Gastrocnemius medialis (tissue), 4 donors: Measurements from ENCODE around the gene MIB1. TPM values are rescaled to one million over a fixed set of nuclear protein-coding genes. Genes with fewer than 3 reads are reported as not detected.

Experiments
- ATAC-seq, 2 donors: fragments of 150-250 bp; one replicate each; pipeline ENCODE4 v1.9.1; 2016
- DNase-seq, 2 donors: peaks; one replicate each; pipeline ENCODE4 v3.0.0-alpha.2; 2019
- H3K27ac ChIP-seq, 4 donors: fragments of 200-600 bp; sonication (generic); 1 replicate in 1 of 4; 2 replicates in 3 of 4; pipeline ENCODE4 v1.5.1; 2016 to 2018; ENCODE audit warnings: mild to moderate bottlenecking in 2 of 4, moderate library complexity in 1 of 4
- H3K27me3 ChIP-seq, 3 donors: fragments of 200-600 bp; sonication (generic) in 2 of 3; 1 replicate in 1 of 3; 2 replicates in 2 of 3; pipeline versions ENCODE4 v1.5.1 to v1.6.0; 2016 to 2019; ENCODE audit warnings: mild to moderate bottlenecking in 1 of 3, moderate library complexity in 1 of 3
- H3K36me3 ChIP-seq, 2 donors: fragments of 200-600 bp; sonication (generic) in 1 of 2; one replicate each; pipeline ENCODE4 v1.5.1; 2017 to 2018
- H3K4me1 ChIP-seq, 2 donors: fragments of 200-600 bp; sonication (generic) in 1 of 2; one replicate each; pipeline ENCODE4 v1.5.1; 2016 to 2017; ENCODE audit warnings: mild to moderate bottlenecking in 2 of 2
- H3K4me3 ChIP-seq, 4 donors: fragments of 200-600 bp; sonication (generic) in 3 of 4; 1 replicate in 1 of 4; 2 replicates in 3 of 4; pipeline ENCODE4 v1.5.1; 2016 to 2019; ENCODE audit warnings: mild to moderate bottlenecking in 2 of 4
- H3K9me3 ChIP-seq, 3 donors: fragments of 200-600 bp; sonication (generic) in 2 of 3; 1 replicate in 1 of 3; 2 replicates in 2 of 3; pipeline ENCODE4 v1.5.1; 2016 to 2019
- POLR2A ChIP-seq, 2 donors: fragments of 450-650 bp; IDR thresholded peaks; one replicate each; pipeline ENCODE4 v1.6.1; 2017; ENCODE audit warnings: antibody characterized with exemption in 2 of 2, mild to moderate bottlenecking in 2 of 2, moderate library complexity in 2 of 2
- in situ Hi-C, 4 donors: fragments of 200-750 bp; cut with MboI; loops; one replicate each; pipeline versions ENCODE4 v1.15.0 to v1.8.0; 2017; ENCODE audit warnings: low sequenced_read_pairs in 4 of 4
- intact Hi-C: fragments of 100-400 bp; cut with DNase I; formaldehyde crosslinking; loops from one replicate; pipeline ENCODE4 v1.15.1; 2023; ENCODE audit warnings: low total_unique reads
- total RNA-seq, 4 donors: library from RNA; depleted of rRNA; stranded (reverse); fragments of >200 nt; gene quantifications; one replicate each; pipeline versions ENCODE4 v1.1.0 to v1.2.3, GENCODE V29; 2016
- TF ChIP-seq, protein P1 (sequence below), 5 experiments: fragments of 450-650 bp in 3 of 5; fragments of 200-600 bp in 2 of 5; sonication (generic) in 2 of 5; IDR thresholded peaks in 4 of 5; conservative IDR thresholded peaks in 1 of 5; 1 replicate in 4 of 5; 2 replicates in 1 of 5; pipeline ENCODE4 v1.5.1; 2016 to 2019; ENCODE audit warnings: antibody characterized with exemption in 5 of 5, mild to moderate bottlenecking in 3 of 5, moderate library complexity in 3 of 5

Gene MIB1
- total RNA-seq, 4 donors from 2014 or later: 16.4 to 22.3 (median 21.6) TPM

DNA sequence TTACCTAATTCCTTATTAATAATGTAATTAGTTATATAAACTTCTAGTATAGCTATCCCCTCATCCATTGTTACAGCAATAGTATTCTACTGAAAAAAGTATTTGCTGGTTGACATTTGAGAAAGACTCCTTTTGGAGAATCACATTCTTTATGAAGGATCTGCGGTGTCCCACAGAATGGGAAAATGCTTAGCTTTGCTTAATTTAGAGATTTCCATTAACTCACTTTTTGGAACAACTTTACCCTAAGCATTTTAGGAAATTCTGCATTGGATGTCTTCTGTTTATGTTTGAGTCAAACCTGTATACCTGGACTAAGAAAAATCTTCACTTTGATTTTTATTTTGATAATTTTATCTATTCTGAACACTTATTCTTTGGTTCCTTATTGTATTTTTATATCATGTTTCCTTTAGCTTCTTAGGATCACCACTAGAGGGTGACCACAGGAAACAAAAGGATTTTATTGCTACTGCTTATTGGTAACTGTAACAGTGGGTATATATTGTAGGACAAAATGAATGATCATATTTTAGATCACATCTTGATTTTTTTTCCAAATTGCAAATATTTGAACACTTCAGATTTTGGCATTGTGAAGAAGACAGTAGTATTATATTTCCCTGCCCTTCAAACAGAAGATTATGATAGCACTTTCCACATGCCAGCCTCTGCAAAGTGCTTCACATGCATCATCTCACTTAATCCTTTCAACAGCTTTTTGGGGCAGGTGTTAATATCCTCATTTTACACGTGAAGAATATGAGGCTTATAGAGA lies 79.6 kb downstream of the MIB1 start:
- H3K27ac ChIP-seq: peak overlapping the region; percentile 12 to 89 (median 76)
- no peaks in the 10 kb centered on the region for H3K9me3 ChIP-seq
- intact Hi-C loops: loop anchor here (1.0 to 10.0 kb wide), 2 partner anchors 31 to 215 kb away; partner anchors contain the start of gene ESCO1
- TF ChIP-seq, protein P1, sequence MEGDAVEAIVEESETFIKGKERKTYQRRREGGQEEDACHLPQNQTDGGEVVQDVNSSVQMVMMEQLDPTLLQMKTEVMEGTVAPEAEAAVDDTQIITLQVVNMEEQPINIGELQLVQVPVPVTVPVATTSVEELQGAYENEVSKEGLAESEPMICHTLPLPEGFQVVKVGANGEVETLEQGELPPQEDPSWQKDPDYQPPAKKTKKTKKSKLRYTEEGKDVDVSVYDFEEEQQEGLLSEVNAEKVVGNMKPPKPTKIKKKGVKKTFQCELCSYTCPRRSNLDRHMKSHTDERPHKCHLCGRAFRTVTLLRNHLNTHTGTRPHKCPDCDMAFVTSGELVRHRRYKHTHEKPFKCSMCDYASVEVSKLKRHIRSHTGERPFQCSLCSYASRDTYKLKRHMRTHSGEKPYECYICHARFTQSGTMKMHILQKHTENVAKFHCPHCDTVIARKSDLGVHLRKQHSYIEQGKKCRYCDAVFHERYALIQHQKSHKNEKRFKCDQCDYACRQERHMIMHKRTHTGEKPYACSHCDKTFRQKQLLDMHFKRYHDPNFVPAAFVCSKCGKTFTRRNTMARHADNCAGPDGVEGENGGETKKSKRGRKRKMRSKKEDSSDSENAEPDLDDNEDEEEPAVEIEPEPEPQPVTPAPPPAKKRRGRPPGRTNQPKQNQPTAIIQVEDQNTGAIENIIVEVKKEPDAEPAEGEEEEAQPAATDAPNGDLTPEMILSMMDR (IDR thresholded peaks at IDR 0.05 in 4 of 5, conservative IDR thresholded peaks at IDR 0.05 in 1 of 5): peak; percentile 54 to 84 (median 65)
- no peak for TF ChIP-seq POLR2A (IDR thresholded peaks at IDR 0.05)
- ATAC-seq (peak; percentile 46 to 53), DNase-seq (no peak)
- H3K4me1 ChIP-seq: peaks cover 0 to 2% of the 10 kb centered on the region in 2 donors
- H3K4me3 ChIP-seq: no peak overlapping the region
- no peaks in the 10 kb centered on the region for H3K36me3 ChIP-seq
- in situ Hi-C loops: loop anchor here in 1 of 4 donors (25.0 kb wide), 1 partner anchor 333 kb away; no protein-coding TSS in a partner anchor
- no peaks in the 10 kb centered on the region for H3K27me3 ChIP-seq

DNA sequence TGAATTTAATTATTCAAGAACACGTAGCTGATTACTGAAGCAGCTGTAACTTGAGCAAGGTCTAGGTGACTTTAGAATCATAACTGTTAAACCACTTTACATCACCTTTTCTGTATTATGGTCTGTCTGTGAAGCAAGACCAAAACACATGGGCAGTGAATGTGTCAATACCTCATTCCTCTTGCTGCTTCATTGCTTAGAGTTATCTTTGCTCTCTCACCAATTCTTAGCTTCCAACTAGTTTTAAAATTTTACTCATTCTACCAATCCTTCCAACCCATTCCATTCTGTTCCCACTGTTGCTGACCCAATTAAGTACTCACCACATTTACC lies 80.2 kb downstream of the MIB1 start:
- H3K9me3 ChIP-seq: no peaks in the 10 kb centered on the region
- ATAC-seq (peak; percentile 43 to 51), DNase-seq (no peak)
- no peaks in the 10 kb centered on the region for H3K36me3 ChIP-seq
- peaks cover 4 to 6% of the 10 kb centered on the region in 2 donors for H3K4me1 ChIP-seq
- H3K27me3 ChIP-seq: no peaks in the 10 kb centered on the region
- TF ChIP-seq, protein P1 (IDR thresholded peaks at IDR 0.05 in 4 of 5, conservative IDR thresholded peaks at IDR 0.05 in 1 of 5): no peak
- no peak for TF ChIP-seq POLR2A (IDR thresholded peaks at IDR 0.05)
- no peak overlapping the region for H3K4me3 ChIP-seq
- H3K27ac ChIP-seq: peak overlapping the region; percentile 12 to 89 (median 76)
- in situ Hi-C loops (loop anchor here in 1 of 4 donors (25.0 kb wide), 1 partner anchor 333 kb away; no protein-coding TSS in a partner anchor), intact Hi-C loops (loop anchor here (1.0 to 10.0 kb wide), 2 partner anchors 31 to 216 kb away; partner anchors contain the start of gene ESCO1)

DNA sequence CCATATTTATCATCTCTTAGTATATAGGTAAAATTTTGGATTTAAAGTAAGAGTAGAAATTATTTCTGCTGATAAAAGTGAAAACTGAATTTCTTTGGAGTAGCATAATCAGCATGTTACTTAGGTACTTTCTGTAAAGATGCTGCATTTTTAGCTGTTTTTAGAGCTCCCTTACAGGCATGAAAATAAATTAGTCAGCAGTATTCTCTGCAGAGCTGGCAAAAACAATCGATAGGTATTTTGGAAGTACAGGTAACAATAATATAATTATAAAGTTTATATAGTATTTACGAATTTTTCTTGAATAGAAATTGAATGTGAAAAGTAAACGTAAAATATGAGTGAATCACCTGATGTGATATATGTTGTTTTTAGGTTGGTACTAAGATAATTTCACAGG lies 83.3 kb downstream of the MIB1 start:
- ATAC-seq (no peak), DNase-seq (no peak)
- Histone ChIP-seq H3K36me3 (no peaks in the 10 kb centered on the region), H3K4me1 (peaks cover 18 to 27% of the 10 kb centered on the region in 2 donors), H3K9me3 (no peaks in the 10 kb centered on the region), H3K27me3 (no peaks in the 10 kb centered on the region), H3K27ac (peak overlapping the region; percentile 80 to 89 (median 88)), H3K4me3 (no peak overlapping the region)
- no peak for TF ChIP-seq POLR2A (IDR thresholded peaks at IDR 0.05)
- TF ChIP-seq, protein P1 (IDR thresholded peaks at IDR 0.05 in 4 of 5, conservative IDR thresholded peaks at IDR 0.05 in 1 of 5): no peak
- intact Hi-C loops: loop anchor here (10.0 kb wide), 1 partner anchor 219 kb away; the partner anchor contains the start of gene ESCO1
- in situ Hi-C loops: loop anchor here in 1 of 4 donors (25.0 kb wide), 1 partner anchor 337 kb away; no protein-coding TSS in a partner anchor

DNA sequence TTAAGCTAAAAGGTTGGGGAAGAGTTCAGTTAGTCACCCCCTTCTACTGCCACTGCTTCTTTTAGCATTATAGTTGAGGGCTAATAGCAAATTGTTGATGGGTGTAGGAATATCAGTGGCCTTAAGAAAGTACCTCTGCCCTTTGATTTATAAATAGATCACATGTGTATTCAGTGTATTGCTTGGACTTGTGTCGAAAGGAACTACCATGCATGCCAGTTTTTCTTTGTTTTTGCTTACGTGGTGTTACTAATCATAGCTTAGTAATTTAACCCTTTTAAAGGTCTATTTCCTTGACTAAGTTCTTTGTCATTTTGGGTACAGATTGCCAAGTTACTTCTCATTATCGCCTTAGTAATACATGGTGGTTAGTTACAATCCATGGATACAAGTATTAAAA lies 85.6 kb downstream of the MIB1 start:
- Histone ChIP-seq H3K27ac (peak overlapping the region; percentile 80 to 89 (median 88)), H3K36me3 (no peaks in the 10 kb centered on the region), H3K27me3 (no peaks in the 10 kb centered on the region), H3K9me3 (no peaks in the 10 kb centered on the region), H3K4me1 (peaks cover 16 to 32% of the 10 kb centered on the region in 2 donors), H3K4me3 (peak overlapping the region in 3 of 4 donors; percentile 19 to 61 (median 34))
- in situ Hi-C loops: no loop called here
- TF ChIP-seq, protein P1 (IDR thresholded peaks at IDR 0.05 in 4 of 5, conservative IDR thresholded peaks at IDR 0.05 in 1 of 5): no peak
- TF ChIP-seq POLR2A (IDR thresholded peaks at IDR 0.05): no peak
- no peak for DNase-seq
- intact Hi-C loops: loop anchor here (5.0 to 10.0 kb wide), 2 partner anchors 221 to 369 kb away; partner anchors contain the start of gene ESCO1
- peak; percentile 67 to 82 for ATAC-seq
